Measurements from ENCODE around the gene SLC9C1.

SLC9C1 gene

DNA sequence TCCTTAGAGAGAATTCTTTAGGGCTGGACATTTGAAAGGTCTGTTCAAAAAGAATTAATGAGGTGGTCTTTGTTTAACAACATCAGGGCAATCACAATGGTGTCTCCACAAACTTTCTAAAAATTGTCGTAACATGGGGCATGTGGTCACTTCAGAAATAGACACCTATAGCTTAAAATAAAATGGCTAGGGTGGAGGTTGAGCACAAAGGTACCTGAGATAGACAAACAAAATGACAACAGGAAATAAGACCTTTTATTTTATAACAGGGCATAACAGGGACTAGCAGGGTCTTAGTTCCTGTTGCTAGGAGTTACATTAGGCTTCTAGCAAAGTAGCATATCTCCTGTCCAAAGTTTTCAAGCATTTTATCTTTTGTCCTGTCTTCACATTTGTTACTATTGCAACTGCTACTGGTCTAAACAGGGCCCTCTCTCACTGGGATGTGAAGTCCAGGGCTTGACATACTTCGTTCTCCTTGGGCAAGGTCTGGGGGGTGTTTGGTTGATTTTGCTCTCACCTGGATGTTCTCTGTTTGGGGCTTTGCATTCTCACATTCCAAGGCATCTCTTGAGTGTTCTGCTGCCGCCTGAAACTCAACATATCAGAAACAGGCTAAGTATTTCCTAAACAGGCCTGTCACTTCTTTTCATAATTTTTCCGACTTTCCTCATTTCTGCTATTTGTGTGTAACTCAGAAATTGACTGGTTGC lies 163.9 kb downstream of the SLC9C1 start:
- TF ChIP-seq, protein P1, sequence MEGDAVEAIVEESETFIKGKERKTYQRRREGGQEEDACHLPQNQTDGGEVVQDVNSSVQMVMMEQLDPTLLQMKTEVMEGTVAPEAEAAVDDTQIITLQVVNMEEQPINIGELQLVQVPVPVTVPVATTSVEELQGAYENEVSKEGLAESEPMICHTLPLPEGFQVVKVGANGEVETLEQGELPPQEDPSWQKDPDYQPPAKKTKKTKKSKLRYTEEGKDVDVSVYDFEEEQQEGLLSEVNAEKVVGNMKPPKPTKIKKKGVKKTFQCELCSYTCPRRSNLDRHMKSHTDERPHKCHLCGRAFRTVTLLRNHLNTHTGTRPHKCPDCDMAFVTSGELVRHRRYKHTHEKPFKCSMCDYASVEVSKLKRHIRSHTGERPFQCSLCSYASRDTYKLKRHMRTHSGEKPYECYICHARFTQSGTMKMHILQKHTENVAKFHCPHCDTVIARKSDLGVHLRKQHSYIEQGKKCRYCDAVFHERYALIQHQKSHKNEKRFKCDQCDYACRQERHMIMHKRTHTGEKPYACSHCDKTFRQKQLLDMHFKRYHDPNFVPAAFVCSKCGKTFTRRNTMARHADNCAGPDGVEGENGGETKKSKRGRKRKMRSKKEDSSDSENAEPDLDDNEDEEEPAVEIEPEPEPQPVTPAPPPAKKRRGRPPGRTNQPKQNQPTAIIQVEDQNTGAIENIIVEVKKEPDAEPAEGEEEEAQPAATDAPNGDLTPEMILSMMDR (conservative IDR thresholded peaks at IDR 0.05; ENCODE audit: control insufficient read depth, insufficient read depth, low read depth, low read length) = no peak
- no peak for DNase-seq (ENCODE audit: low read depth)
- H3K4me3 ChIP-seq (ENCODE audit: control insufficient read depth, low read depth, low read length) = no peak overlapping the region

DNA sequence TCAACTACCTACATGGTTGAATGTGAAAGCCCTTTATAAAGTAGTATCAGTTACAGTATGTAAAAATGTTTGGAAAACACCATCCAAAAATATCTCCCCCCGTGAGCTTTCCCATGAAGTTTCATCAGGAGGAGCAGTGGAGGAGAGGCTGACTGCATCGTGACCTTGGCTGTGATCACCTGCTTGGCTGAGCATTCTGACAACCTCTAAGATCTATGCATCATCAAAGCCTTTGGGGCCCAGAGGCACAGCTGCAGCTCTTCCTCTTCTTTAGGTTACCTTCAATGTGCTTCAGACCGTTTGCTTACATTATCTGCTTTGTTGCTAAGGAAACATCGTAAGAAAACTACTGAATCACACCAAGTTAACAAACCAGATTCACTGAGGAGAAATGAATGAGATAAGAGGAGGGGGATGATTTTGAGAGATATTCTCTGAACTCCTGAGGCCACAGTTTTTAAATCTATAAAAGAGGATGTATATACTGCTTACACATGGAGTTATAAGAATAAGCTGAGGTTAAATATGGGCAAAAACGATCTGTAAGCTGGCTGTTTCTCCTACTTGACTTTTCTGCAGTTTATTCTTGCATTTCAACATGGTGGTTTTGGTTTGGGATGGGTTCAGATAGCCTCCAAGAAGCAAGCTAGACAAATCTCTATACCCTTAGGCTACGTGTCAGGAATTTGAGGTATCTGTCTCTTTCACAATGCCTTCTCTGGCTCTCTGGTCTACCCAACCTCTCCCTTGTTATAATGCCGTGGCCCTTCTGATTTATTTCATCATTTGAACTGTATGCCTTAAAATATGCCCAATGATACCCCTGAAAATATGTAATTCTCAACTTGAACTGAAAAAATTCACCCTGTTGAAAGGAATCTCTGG lies 164.9 kb downstream of the SLC9C1 start:
- H3K4me3 ChIP-seq (ENCODE audit: control insufficient read depth, low read depth, low read length) = no peak overlapping the region
- TF ChIP-seq, protein P1 (conservative IDR thresholded peaks at IDR 0.05; ENCODE audit: control insufficient read depth, insufficient read depth, low read depth, low read length) = no peak
- no peak for DNase-seq (ENCODE audit: low read depth)

DNA sequence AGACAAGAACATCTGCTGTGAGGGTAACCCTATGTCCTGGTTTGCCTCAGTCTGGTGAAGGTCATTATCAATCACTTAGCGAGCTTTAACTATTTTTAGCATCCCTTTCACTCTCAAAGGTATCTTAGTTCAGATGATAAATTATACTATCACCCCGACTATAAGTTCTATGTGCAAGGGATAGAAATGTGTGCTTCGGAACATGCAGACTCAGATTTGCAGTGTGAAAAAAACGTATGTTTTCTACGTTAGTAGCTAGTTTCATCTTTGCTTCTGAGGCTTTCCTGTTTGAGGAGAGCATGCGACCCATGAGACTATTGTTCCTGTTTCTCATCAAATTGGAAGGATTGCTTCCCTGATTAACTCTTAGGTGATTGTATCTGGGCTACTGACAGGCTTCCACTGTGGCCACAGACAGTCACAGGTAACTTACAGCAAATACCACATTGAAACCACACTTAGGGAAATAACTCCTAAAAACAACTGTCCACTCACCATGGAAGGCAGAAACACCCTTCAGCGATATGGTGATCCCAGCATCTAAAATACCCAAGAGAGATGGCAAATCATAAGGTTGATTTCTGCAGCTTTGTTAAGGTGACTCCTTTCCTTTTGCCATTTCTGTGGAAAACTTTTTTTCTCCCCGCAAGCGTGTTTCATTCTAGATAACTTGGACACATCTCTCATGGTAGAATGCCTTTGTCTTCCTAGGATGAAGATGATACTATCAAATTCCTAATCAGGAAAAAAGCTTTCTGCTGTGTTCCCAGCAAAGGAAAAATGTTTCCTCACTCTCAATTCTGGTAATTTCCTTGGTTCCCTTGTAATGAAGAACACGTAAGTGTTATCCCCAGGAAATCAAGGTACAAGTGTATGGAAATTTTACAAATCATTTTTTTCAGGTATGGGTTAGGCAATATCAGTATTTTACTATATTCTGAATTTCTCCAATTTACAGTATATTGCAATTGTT lies 166.2 kb downstream of the SLC9C1 start:
- no peak for DNase-seq (ENCODE audit: low read depth)
- no peak overlapping the region for H3K4me3 ChIP-seq (ENCODE audit: control insufficient read depth, low read depth, low read length)
- TF ChIP-seq, protein P1 (conservative IDR thresholded peaks at IDR 0.05; ENCODE audit: control insufficient read depth, insufficient read depth, low read depth, low read length) = no peak

DNA sequence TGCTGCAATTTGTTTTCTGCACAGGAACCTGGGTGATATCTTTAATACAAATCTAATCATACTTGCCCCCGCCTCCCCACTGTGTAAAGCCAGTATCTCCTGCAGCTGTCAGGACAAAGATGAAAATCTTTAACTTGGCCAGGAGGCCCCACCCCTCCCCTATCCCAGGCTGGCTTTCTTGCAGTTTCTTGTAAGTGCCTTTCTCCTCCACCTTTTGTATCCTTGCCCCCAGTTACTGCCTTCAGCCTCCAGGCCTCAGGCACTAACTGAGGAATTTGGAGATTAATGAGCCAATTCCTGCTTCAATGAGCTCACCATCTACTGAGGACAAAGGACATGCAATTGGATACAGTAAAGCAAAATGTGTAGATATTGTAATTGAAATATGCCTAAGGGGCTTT lies 167.5 kb downstream of the SLC9C1 start:
- no peak overlapping the region for H3K4me3 ChIP-seq (ENCODE audit: control insufficient read depth, low read depth, low read length)
- no peak for DNase-seq (ENCODE audit: low read depth)
- TF ChIP-seq, protein P1 (conservative IDR thresholded peaks at IDR 0.05; ENCODE audit: control insufficient read depth, insufficient read depth, low read depth, low read length) = no peak

DNA sequence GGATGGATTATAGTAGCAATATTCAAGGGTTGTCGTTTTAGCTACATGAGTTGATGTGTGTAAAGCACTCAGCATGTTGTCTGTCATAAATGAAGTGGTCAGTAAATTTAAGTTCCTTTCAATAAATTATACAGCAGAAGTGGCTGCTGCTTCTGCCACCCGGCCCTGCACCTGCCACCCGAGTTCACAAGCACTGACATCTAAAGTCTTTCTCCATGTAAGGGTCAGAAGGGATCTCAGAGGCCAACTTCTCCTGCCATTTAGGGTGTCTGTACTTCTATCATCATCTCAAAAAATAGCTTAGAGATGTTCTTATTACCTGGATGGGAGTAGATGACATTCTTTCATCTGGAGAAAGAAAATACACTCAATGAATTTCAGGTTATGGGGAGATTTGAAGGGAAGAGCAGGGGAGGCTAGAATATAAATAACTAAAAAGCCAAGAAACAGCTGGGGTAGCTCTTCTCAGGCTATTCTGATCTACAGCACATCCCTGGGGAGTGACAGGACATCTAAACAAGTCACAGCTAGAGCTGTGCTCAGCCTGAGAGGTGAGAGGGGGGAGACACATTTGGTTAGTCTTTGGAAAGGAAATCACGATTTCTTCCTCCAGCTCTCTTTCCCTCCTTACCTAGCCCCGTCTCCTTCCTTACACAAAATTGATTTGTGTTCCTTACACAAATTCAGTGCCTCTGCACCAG lies 169.0 kb downstream of the SLC9C1 start:
- H3K4me3 ChIP-seq (ENCODE audit: control insufficient read depth, low read depth, low read length) = no peak overlapping the region
- no peak for DNase-seq (ENCODE audit: low read depth)
- TF ChIP-seq, protein P1 (conservative IDR thresholded peaks at IDR 0.05; ENCODE audit: control insufficient read depth, insufficient read depth, low read depth, low read length) = no peak

DNA sequence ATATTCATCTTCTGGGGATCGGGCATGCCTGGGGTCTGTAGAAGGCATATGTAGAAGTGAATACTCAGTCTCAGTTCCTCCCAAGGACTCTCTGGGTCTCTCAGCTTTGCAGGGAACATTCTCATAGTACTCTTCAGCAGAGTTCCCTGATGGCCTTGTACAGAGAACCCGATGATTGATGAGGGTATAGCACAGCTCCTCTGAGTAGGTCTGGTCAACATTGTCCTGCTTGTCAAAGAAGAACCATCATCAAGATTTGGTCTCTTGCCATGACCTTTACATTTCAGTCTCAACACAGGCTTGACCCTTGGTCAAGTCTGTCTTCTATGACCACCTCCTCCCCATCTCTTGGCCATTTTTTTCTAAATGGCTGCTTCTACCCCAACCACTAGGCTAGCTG lies 170.5 kb downstream of the SLC9C1 start:
- TF ChIP-seq, protein P1 (conservative IDR thresholded peaks at IDR 0.05; ENCODE audit: control insufficient read depth, insufficient read depth, low read depth, low read length) = no peak
- H3K4me3 ChIP-seq (ENCODE audit: control insufficient read depth, low read depth, low read length) = no peak overlapping the region
- no peak for DNase-seq (ENCODE audit: low read depth)
